Neural cell (in vitro differentiated cells): ENCODE measurements around the gene PDE1A. TPM values are rescaled to one million over a fixed set of nuclear protein-coding genes. Genes with fewer than 3 reads are reported as not detected.

ENCODE experiments used
- H2AFZ ChIP-seq: fragments of 200-600, 300-800 bp; sonication (generic), shearing (Covaris generic); 2 replicates; pipeline ENCODE4 v1.6.0; 2014; ENCODE audit warnings: low read depth, mild to moderate bottlenecking, antibody characterized with exemption, low read length, moderate library complexity
- H3F3A ChIP-seq: fragments of 200-600 bp; shearing (Covaris generic); 2 replicates; pipeline ENCODE4 v1.6.1; 2016; ENCODE audit warnings: mild to moderate bottlenecking, moderate library complexity, mixed read lengths, antibody characterized with exemption, low read length; ENCODE audit not compliant: insufficient read depth, poor library complexity, severe bottlenecking
- H3K27ac ChIP-seq: fragments of 200-600, 300-800 bp; sonication (generic), shearing (Covaris generic); 2 replicates; pipeline ENCODE4 v1.5.1; 2014; ENCODE audit warnings: mild to moderate bottlenecking, low read length, moderate library complexity
- H3K27me3 ChIP-seq: fragments of 300-800, 200-600 bp; sonication (generic), shearing (Covaris generic); 2 replicates; pipeline ENCODE4 v1.6.0; 2014; ENCODE audit warnings: mild to moderate bottlenecking, low read depth, low read length, moderate library complexity; ENCODE audit not compliant: insufficient read depth
- H3K36me3 ChIP-seq: fragments of 300-800, 200-600 bp; sonication (generic), shearing (Covaris generic); 2 replicates; pipeline ENCODE4 v1.5.1; 2014; ENCODE audit warnings: mild to moderate bottlenecking, antibody characterized with exemption, low read length, moderate library complexity; ENCODE audit not compliant: insufficient read depth
- H3K4me2 ChIP-seq: fragments of 300-800, 200-600 bp; sonication (generic), shearing (Covaris generic); 2 replicates; pipeline ENCODE4 v1.6.0; 2014; ENCODE audit warnings: mild to moderate bottlenecking, low read length
- H3K4me3 ChIP-seq: fragments of 300-800, 200-600 bp; sonication (generic), shearing (Covaris generic); 2 replicates; pipeline ENCODE4 v1.5.1; 2014; ENCODE audit warnings: mild to moderate bottlenecking, low read length, moderate library complexity
- H3K79me2 ChIP-seq: fragments of 200-600 bp; shearing (Covaris generic); replicated peaks from 2 replicates; pipeline ENCODE4 v1.6.0; 2014; ENCODE audit warnings: mild to moderate bottlenecking, low read length, moderate library complexity; ENCODE audit not compliant: insufficient read depth
- H3K9ac ChIP-seq: fragments of 300-800, 200-600 bp; sonication (generic), shearing (Covaris generic); 2 replicates; pipeline ENCODE4 v1.6.1; 2016; ENCODE audit warnings: mild to moderate bottlenecking, low read length, mixed read lengths
- H3K9me2 ChIP-seq: fragments of 200-600 bp; shearing (Covaris generic); 2 replicates; pipeline ENCODE4 v1.6.1; 2016; ENCODE audit warnings: mild to moderate bottlenecking, low read length, mixed read lengths; ENCODE audit not compliant: insufficient read depth
- H3K9me3 ChIP-seq: fragments of 200-600, 300-800 bp; sonication (generic), shearing (Covaris generic); 2 replicates; pipeline ENCODE4 v1.6.1; 2016; ENCODE audit warnings: mild to moderate bottlenecking, mixed run types, low read length, moderate library complexity, mixed read lengths
- H4K20me1 ChIP-seq: fragments of 200-600 bp; shearing (Covaris generic); 2 replicates; pipeline ENCODE4 v1.6.1; 2016; ENCODE audit warnings: mild to moderate bottlenecking, mixed run types; ENCODE audit not compliant: insufficient read depth
- CTCF ChIP-seq: fragments of 450-650 bp; IDR thresholded peaks from 2 replicates; pipeline ENCODE4 v1.5.1; 2014; ENCODE audit warnings: antibody characterized with exemption, mild to moderate bottlenecking, moderate library complexity; ENCODE audit not compliant: poor library complexity, severe bottlenecking
- EP300 ChIP-seq: fragments of 450-650 bp; conservative IDR thresholded peaks from 2 replicates; pipeline ENCODE4 v1.6.1; 2014; ENCODE audit warnings: antibody characterized with exemption, mild to moderate bottlenecking, moderate library complexity; ENCODE audit not compliant: poor library complexity, severe bottlenecking
- EZH2 ChIP-seq: fragments of 200-600, 300-800 bp; shearing (Covaris generic), sonication (generic); IDR thresholded peaks from 2 replicates; pipeline ENCODE4 v1.6.1; 2014; ENCODE audit warnings: antibody characterized with exemption, low read length, borderline replicate concordance, mild to moderate bottlenecking; ENCODE audit not compliant: insufficient read depth, poor library complexity, severe bottlenecking
- POLR2AphosphoS5 ChIP-seq: IDR thresholded peaks from 2 replicates; pipeline ENCODE4 v1.6.1; 2012
- RAD21 ChIP-seq: fragments of 450-650 bp; conservative IDR thresholded peaks from 2 replicates; pipeline ENCODE4 v1.6.1; 2014; ENCODE audit warnings: antibody characterized with exemption, mild to moderate bottlenecking, moderate library complexity
- REST ChIP-seq: IDR thresholded peaks from 2 replicates; pipeline ENCODE4 v1.6.1; 2012; ENCODE audit warnings: borderline replicate concordance
- SMC3 ChIP-seq: fragments of 450-650 bp; conservative IDR thresholded peaks from 2 replicates; pipeline ENCODE4 v1.6.1; 2014; ENCODE audit warnings: antibody characterized with exemption, mild to moderate bottlenecking, moderate library complexity; ENCODE audit not compliant: poor library complexity
- TAF1 ChIP-seq: IDR thresholded peaks from 2 replicates; pipeline ENCODE4 v1.6.1; 2012; ENCODE audit warnings: low read depth
- polyA plus RNA-seq: library from polyadenylated mRNA; depleted of rRNA; stranded (reverse); fragments of >200 nt; gene quantifications from 2 replicates; pipeline ENCODE4 v1.2.3, GENCODE V29; 2014

PDE1A gene
- polyA plus RNA-seq, 1 donor from 2014 or later: 1.6 TPM

- no peak overlapping the region for H3K27ac ChIP-seq
- no peak overlapping the region for H3K4me2 ChIP-seq
- no peaks in the 10 kb centered on the region for H4K20me1 ChIP-seq
- no peak overlapping the region for H3K4me3 ChIP-seq
- no peak overlapping the region for H3K9ac ChIP-seq
- TF ChIP-seq REST (no peak), SMC3 (no peak), EP300 (no peak), CTCF (no peak), POLR2AphosphoS5 (no peak)
- no peak overlapping the region for H2AFZ ChIP-seq
- H3K27me3 ChIP-seq: no peaks in the 10 kb centered on the region
- H3K9me3 ChIP-seq: no peaks in the 10 kb centered on the region
- H3K79me2 ChIP-seq: no peaks in the 10 kb centered on the region
- H3K9me2 ChIP-seq: no peaks in the 10 kb centered on the region
- no peaks in the 10 kb centered on the region for H3F3A ChIP-seq
- no peaks in the 10 kb centered on the region for H3K36me3 ChIP-seq
Measured at GRCh38 chr2:182134201-182134600, 292.6 kb downstream of the PDE1A start.

GRCh38 chr2:182133195-182133891 is 293.5 kb downstream of the PDE1A start:
- TF ChIP-seq TAF1 (no peak), RAD21 (no peak), EZH2 (no peak)
- Histone ChIP-seq H3K9ac (no peak overlapping the region), H3K4me3 (no peak overlapping the region), H3K4me2 (no peak overlapping the region), H3K36me3 (no peaks in the 10 kb centered on the region), H3K27ac (no peak overlapping the region), H2AFZ (no peak overlapping the region), H3K9me2 (no peaks in the 10 kb centered on the region), H3K79me2 (no peaks in the 10 kb centered on the region), H3K27me3 (no peaks in the 10 kb centered on the region), H3K9me3 (no peaks in the 10 kb centered on the region), H3F3A (no peaks in the 10 kb centered on the region), H4K20me1 (no peaks in the 10 kb centered on the region)

- no peak overlapping the region for H3K4me2 ChIP-seq
- TF ChIP-seq REST: no peak
- TF ChIP-seq CTCF: peak; percentile 41
- no peak for TF ChIP-seq EP300
- peak; percentile 59 for TF ChIP-seq RAD21
- peak; percentile 42 for TF ChIP-seq SMC3
Measured at GRCh38 chr2:182132605-182133004, 294.2 kb downstream of the PDE1A start.

More at GRCh38 chr2:182132605-182133004, 294.2 kb downstream of the PDE1A start:
- no peaks in the 10 kb centered on the region for H3K79me2 ChIP-seq
- no peaks in the 10 kb centered on the region for H3K27me3 ChIP-seq
- H3K9ac ChIP-seq: no peak overlapping the region
- H2AFZ ChIP-seq: no peak overlapping the region
- no peaks in the 10 kb centered on the region for H3K9me2 ChIP-seq
- H3K36me3 ChIP-seq: no peaks in the 10 kb centered on the region
- H3F3A ChIP-seq: no peaks in the 10 kb centered on the region
- no peak overlapping the region for H3K4me3 ChIP-seq
- no peak overlapping the region for H3K27ac ChIP-seq
- no peaks in the 10 kb centered on the region for H3K9me3 ChIP-seq
- H4K20me1 ChIP-seq: no peaks in the 10 kb centered on the region
